ENCODE data around the gene SORCS1. TPM values are rescaled to one million over a fixed set of nuclear protein-coding genes. Genes with fewer than 3 reads are reported as not detected.

SORCS1 gene
- total RNA-seq, 1 experiment from 2014 or later, result not detected

GRCh38 chr10:106981452-106982075, 182.9 kb downstream of the SORCS1 start:
- no peaks in the 10 kb centered on the region for H3K27me3 ChIP-seq
- no peaks in the 10 kb centered on the region for H3K36me3 ChIP-seq
- no peaks in the 10 kb centered on the region for H3K9me3 ChIP-seq
- H3K4me3 ChIP-seq, result no peak overlapping the region
- DNase-seq, result no peak

- no peak overlapping the region for H3K4me3 ChIP-seq
- no peaks in the 10 kb centered on the region for H3K36me3 ChIP-seq
- DNase-seq, result no peak
- no peaks in the 10 kb centered on the region for H3K9me3 ChIP-seq
- no peaks in the 10 kb centered on the region for H3K27me3 ChIP-seq
Observed at GRCh38 chr10:106980495-106981451, 183.7 kb downstream of the SORCS1 start.

- Histone ChIP-seq H3K4me3 (no peak overlapping the region), H3K27me3 (no peaks in the 10 kb centered on the region), H3K36me3 (no peaks in the 10 kb centered on the region), H3K9me3 (no peaks in the 10 kb centered on the region)
- no peak for DNase-seq
Observed at GRCh38 chr10:106978756-106979155, 185.8 kb downstream of the SORCS1 start.

GRCh38 chr10:106973716-106974115, 190.8 kb downstream of the SORCS1 start:
- DNase-seq, result no peak
- no peak overlapping the region for H3K4me3 ChIP-seq
- H3K27me3 ChIP-seq, result no peaks in the 10 kb centered on the region
- H3K36me3 ChIP-seq, result no peaks in the 10 kb centered on the region
- H3K9me3 ChIP-seq, result no peaks in the 10 kb centered on the region

- no peak for DNase-seq
- Histone ChIP-seq H3K9me3 (no peaks in the 10 kb centered on the region), H3K4me3 (no peak overlapping the region), H3K27me3 (no peaks in the 10 kb centered on the region), H3K36me3 (no peaks in the 10 kb centered on the region)
Observed at GRCh38 chr10:106973288-106973687, 191.2 kb downstream of the SORCS1 start.

GRCh38 chr10:106972381-106972780, 192.1 kb downstream of the SORCS1 start:
- no peaks in the 10 kb centered on the region for H3K9me3 ChIP-seq
- H3K36me3 ChIP-seq, result no peaks in the 10 kb centered on the region
- no peak overlapping the region for H3K4me3 ChIP-seq
- DNase-seq, result no peak
- no peaks in the 10 kb centered on the region for H3K27me3 ChIP-seq

GRCh38 chr10:106971411-106971831, 193.1 kb downstream of the SORCS1 start:
- DNase-seq, result no peak
- Histone ChIP-seq H3K9me3 (no peaks in the 10 kb centered on the region), H3K27me3 (no peaks in the 10 kb centered on the region), H3K36me3 (no peaks in the 10 kb centered on the region), H3K4me3 (no peak overlapping the region)

GRCh38 chr10:106967452-106967851, 197.1 kb downstream of the SORCS1 start:
- H3K4me3 ChIP-seq, result no peak overlapping the region
- DNase-seq, result no peak
- H3K27me3 ChIP-seq, result no peaks in the 10 kb centered on the region
- H3K9me3 ChIP-seq, result no peaks in the 10 kb centered on the region
- no peaks in the 10 kb centered on the region for H3K36me3 ChIP-seq

GRCh38 chr10:106960812-106961211, 203.7 kb downstream of the SORCS1 start:
- no peak for DNase-seq
- H3K9me3 ChIP-seq, result no peaks in the 10 kb centered on the region
- no peak overlapping the region for H3K4me3 ChIP-seq
- no peaks in the 10 kb centered on the region for H3K27me3 ChIP-seq
- H3K36me3 ChIP-seq, result no peaks in the 10 kb centered on the region

- peak overlapping the region; percentile 28 for H3K4me3 ChIP-seq
- no peaks in the 10 kb centered on the region for H3K36me3 ChIP-seq
- no peaks in the 10 kb centered on the region for H3K9me3 ChIP-seq
- DNase-seq, result no peak
- H3K27me3 ChIP-seq, result no peaks in the 10 kb centered on the region
Observed at GRCh38 chr10:106959521-106959920, 205.0 kb downstream of the SORCS1 start.

GRCh38 chr10:106958589-106959361, 205.7 kb downstream of the SORCS1 start:
- no peaks in the 10 kb centered on the region for H3K9me3 ChIP-seq
- no peaks in the 10 kb centered on the region for H3K36me3 ChIP-seq
- peak overlapping the region; percentile 28 for H3K4me3 ChIP-seq
- DNase-seq, result no peak
- no peaks in the 10 kb centered on the region for H3K27me3 ChIP-seq

GRCh38 chr10:106957823-106958588, 206.5 kb downstream of the SORCS1 start:
- Histone ChIP-seq H3K36me3 (no peaks in the 10 kb centered on the region), H3K4me3 (no peak overlapping the region), H3K9me3 (no peaks in the 10 kb centered on the region), H3K27me3 (no peaks in the 10 kb centered on the region)
- no peak for DNase-seq

- Histone ChIP-seq H3K9me3 (no peaks in the 10 kb centered on the region), H3K4me3 (no peak overlapping the region), H3K36me3 (no peaks in the 10 kb centered on the region), H3K27me3 (no peaks in the 10 kb centered on the region)
- DNase-seq, result no peak
Observed at GRCh38 chr10:106956216-106956915, 208.1 kb downstream of the SORCS1 start.

GRCh38 chr10:106955133-106955532, 209.4 kb downstream of the SORCS1 start:
- Histone ChIP-seq H3K4me3 (no peak overlapping the region), H3K36me3 (no peaks in the 10 kb centered on the region), H3K27me3 (no peaks in the 10 kb centered on the region), H3K9me3 (no peaks in the 10 kb centered on the region)
- DNase-seq, result no peak

GRCh38 chr10:106952033-106952432, 212.5 kb downstream of the SORCS1 start:
- H3K27me3 ChIP-seq, result no peaks in the 10 kb centered on the region
- no peaks in the 10 kb centered on the region for H3K36me3 ChIP-seq
- H3K4me3 ChIP-seq, result no peak overlapping the region
- no peaks in the 10 kb centered on the region for H3K9me3 ChIP-seq
- no peak for DNase-seq

Measured in MG63 (cell line).